Psoas muscle (tissue), 8 donors: ENCODE results near the gene OMG. TPM values are rescaled to one million over a fixed set of nuclear protein-coding genes. Genes with fewer than 3 reads are reported as not detected.

ENCODE experiments used
- ATAC-seq, 4 donors: fragments of 200-7000 bp; cut with Tn5 transposase; one replicate each; pipeline ENCODE4 v1.9.1; 2020; ENCODE audit warnings: moderate library complexity in 3 of 4, mild to moderate bottlenecking in 2 of 4
- DNase-seq, 2 donors: peaks; one replicate each; pipeline ENCODE4 v3.0.0-alpha.2; 2020
- H3K27ac ChIP-seq: fragments of 200-600 bp; one replicate; pipeline ENCODE4 v1.8.0; 2022
- H3K27me3 ChIP-seq, 3 donors: fragments of 200-600 bp in 1 of 3; one replicate each; pipeline versions ENCODE4 v1.6.1 to v1.8.0; 2013 to 2022; ENCODE audit warnings: low read length in 2 of 3, mild to moderate bottlenecking in 2 of 3, moderate library complexity in 1 of 3; ENCODE audit not compliant: insufficient read depth in 3 of 3
- H3K36me3 ChIP-seq, 2 donors: fragments of 200-600 bp in 1 of 2; one replicate each; pipeline versions ENCODE4 v1.6.1 to v1.8.0; 2013 to 2022; ENCODE audit warnings: low read depth in 1 of 2, mild to moderate bottlenecking in 1 of 2, moderate library complexity in 1 of 2; ENCODE audit not compliant: insufficient read depth in 1 of 2
- H3K4me1 ChIP-seq: fragments of 200-600 bp; one replicate; pipeline ENCODE4 v1.8.0; 2022
- H3K4me3 ChIP-seq: fragments of 200-600 bp; one replicate; pipeline ENCODE4 v1.8.0; 2022; ENCODE audit warnings: mild to moderate bottlenecking
- H3K9me3 ChIP-seq: fragments of 200-600 bp; one replicate; pipeline ENCODE4 v1.8.0; 2022
- WGBS, 3 donors: extraction: QIAGEN DNeasy Blood & Tissue Kit; methylation state at CpG; one replicate each; pipeline versions ENCODE4 v1.1.6 to v1.1.7; 2013; 5-methylcytosine and 5-hydroxymethylcytosine counted together
- intact Hi-C, 2 donors: fragments of 100-400 bp; cut with DNase I; formaldehyde crosslinking; loops; one replicate each; pipeline versions ENCODE4 v1.11.0 to v1.14.2; 2022
- polyA plus RNA-seq, 3 donors: library from polyadenylated mRNA; stranded (reverse); fragments of 200-250 nt; gene quantifications; one replicate each; pipeline ENCODE4 v1.2.3, GENCODE V29; 2013
- total RNA-seq, 4 donors: library from RNA; stranded (reverse); fragmentation: NEBNext Ultra II Directional in 2 of 4; extraction: Animal tissue kit (Norgen Biotek cat#: 25700) in 2 of 4; gene quantifications; one replicate each; pipeline versions ENCODE4 v1.2.1 to v1.2.4, GENCODE V29; 2021 to 2023
- TF ChIP-seq, protein P1 (sequence below): fragments of 200-600 bp; IDR thresholded peaks from one replicate; pipeline ENCODE4 v1.8.0; 2022; ENCODE audit warnings: antibody characterized with exemption
- donor health status: healthy with polysubstance abuse.
- donor health status: DM: no; HTN: no; CAD: no; lungs with moderate emphysema.
- donor health status: Bipolar disorder and iron deficiency.
- donor health status: healthy.
- donor health status: DM: yes; HTN: yes; CAD: no.
- donor health status: DM: no; HTN: no; CAD: no.
- donor health status: DM: no; HTN: no; CAD: no.
- donor health status: DM: yes; HTN: yes; CAD: no.

OMG gene
- total and polyA plus RNA-seq, 7 donors, result 0.03 to 0.10 TPM; not detected in 5

DNA sequence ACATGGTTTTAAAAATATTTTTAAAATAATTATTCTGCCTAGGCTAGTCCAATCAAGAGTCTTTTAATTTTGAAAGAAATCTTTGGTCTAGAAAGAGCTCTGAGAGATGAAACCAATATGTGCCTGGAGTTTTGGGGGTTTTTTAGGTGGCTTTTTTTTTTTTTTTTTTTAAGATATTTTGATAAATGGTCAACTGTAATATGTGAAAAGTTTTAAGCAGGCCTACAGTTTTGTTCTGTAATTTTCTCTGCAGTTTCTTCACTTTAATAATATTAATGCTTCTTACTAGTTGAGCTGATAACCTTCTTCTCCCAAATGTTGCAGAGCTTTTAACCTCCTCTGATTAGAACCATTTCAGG, 45.1 kb downstream of the OMG start:
- ATAC-seq (no peak), DNase-seq (no peak)
- Histone ChIP-seq H3K9me3 (no peaks in the 10 kb centered on the region), H3K36me3 (peaks cover 0 to 27% of the 10 kb centered on the region in 2 donors), H3K27ac (no peak overlapping the region), H3K4me1 (no peaks in the 10 kb centered on the region), H3K4me3 (no peak overlapping the region), H3K27me3 (no peaks in the 10 kb centered on the region)
- TF ChIP-seq, protein P1, sequence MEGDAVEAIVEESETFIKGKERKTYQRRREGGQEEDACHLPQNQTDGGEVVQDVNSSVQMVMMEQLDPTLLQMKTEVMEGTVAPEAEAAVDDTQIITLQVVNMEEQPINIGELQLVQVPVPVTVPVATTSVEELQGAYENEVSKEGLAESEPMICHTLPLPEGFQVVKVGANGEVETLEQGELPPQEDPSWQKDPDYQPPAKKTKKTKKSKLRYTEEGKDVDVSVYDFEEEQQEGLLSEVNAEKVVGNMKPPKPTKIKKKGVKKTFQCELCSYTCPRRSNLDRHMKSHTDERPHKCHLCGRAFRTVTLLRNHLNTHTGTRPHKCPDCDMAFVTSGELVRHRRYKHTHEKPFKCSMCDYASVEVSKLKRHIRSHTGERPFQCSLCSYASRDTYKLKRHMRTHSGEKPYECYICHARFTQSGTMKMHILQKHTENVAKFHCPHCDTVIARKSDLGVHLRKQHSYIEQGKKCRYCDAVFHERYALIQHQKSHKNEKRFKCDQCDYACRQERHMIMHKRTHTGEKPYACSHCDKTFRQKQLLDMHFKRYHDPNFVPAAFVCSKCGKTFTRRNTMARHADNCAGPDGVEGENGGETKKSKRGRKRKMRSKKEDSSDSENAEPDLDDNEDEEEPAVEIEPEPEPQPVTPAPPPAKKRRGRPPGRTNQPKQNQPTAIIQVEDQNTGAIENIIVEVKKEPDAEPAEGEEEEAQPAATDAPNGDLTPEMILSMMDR, result no peak
- intact Hi-C loops, result no loop called here

DNA sequence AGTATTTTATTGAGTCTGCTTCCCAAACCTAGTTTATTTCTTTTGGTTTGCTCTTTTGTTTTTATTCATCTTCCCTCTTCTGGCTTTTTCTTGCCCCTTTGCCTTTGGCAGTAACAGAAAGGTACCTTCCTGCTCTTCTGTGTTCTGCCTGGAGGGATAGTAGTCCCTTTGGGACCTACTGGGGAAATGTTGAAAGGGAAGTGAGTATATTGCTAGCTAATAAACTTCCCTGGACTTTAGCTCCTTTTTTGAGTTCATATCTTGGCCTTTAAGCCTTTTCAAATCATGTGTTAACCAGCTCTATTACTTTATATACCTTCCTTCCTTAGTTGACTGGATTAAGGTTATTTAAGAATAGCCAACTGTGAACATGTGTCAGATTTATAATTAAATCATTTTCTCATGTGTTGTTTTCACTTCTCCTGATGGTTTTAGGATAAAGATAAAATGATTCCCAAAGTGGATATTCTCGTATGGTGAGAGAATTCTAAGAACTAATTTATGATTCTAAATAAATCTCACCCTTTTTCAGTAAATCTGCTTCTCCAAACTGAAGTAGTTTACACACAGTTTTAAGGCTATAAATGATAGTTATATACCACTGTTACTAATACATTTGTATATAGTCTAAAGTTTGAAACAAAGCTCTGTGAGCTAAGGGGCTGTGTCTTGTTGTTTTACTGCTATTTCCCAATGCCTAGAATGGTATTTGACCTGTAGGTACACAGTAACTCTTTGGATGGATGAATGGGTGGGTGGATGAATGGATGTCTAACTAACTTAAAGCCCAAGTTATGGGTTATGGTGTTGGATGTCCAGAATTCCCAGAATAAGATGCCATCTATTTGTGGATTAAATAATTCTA, 45.7 kb downstream of the OMG start:
- H3K27ac ChIP-seq, result peak overlapping the region; percentile 7
- no peak overlapping the region for H3K4me3 ChIP-seq
- WGBS, 3 donors, result 69 to 73% (median 72%) methylated on average over 1 of the region's 1 CpG

DNA sequence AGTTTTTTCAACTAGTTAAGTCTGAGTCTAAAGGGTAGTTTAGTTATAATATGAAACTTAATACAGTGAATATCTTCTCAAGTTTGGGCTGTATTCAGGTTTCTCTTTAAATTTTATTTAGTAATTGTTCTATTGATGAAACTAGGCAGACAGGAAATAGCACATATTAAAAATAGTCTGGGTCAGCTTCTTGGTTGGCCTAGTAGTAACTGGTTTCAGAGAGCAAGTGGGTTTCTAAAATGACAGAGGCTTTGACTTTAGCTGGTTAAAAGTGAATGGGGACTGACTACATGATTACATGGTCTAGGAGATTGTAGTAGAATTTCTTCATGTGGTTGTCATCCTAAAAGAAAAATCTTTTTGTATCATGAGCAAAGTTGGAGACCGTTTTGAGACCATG, 46.8 kb downstream of the OMG start:
- WGBS, 3 donors, result 59 to 69% (median 65%) methylated on average over 1 of the region's 1 CpG
- TF ChIP-seq, protein P1, result no peak
- DNase-seq (no peak), ATAC-seq (no peak)
- no peaks in the 10 kb centered on the region for H3K27me3 ChIP-seq
- no peak overlapping the region for H3K27ac ChIP-seq
- H3K36me3 ChIP-seq, result peaks cover 3 to 44% of the 10 kb centered on the region in 2 donors
- H3K9me3 ChIP-seq, result no peaks in the 10 kb centered on the region
- H3K4me3 ChIP-seq, result no peak overlapping the region
- H3K4me1 ChIP-seq, result no peaks in the 10 kb centered on the region
- intact Hi-C loops, result no loop called here

More for the DNA sequence above, 45.7 kb downstream of the OMG start:
- Histone ChIP-seq H3K36me3 (peaks cover 0 to 33% of the 10 kb centered on the region in 2 donors), H3K4me1 (no peaks in the 10 kb centered on the region), H3K27me3 (no peaks in the 10 kb centered on the region), H3K9me3 (no peaks in the 10 kb centered on the region)
- ATAC-seq, result no peak
- TF ChIP-seq, protein P1, result no peak
- intact Hi-C loops, result no loop called here
- DNase-seq, result no peak

DNA sequence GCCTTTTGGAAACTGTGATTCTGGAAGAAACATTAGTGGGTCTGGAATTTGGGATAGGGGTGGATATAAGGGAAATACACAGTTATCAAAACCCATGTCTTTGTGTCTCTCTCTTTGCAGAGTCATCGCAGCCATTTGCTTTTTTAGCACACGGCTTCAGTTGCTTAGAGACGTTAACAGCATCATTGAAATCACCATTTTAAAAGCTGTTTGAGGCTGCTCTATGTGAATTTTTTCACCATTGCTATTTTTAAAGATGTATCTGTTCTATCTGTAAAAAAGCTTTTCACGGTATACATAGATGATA, 47.3 kb downstream of the OMG start:
- TF ChIP-seq, protein P1, result no peak
- DNase-seq (no peak), ATAC-seq (no peak)
- H3K4me3 ChIP-seq, result no peak overlapping the region
- H3K27me3 ChIP-seq, result no peaks in the 10 kb centered on the region
- no peak overlapping the region for H3K27ac ChIP-seq
- WGBS, 3 donors, result 86 to 87% (median 86%) methylated on average over 4 of the region's 4 CpGs
- H3K9me3 ChIP-seq, result no peaks in the 10 kb centered on the region
- intact Hi-C loops, result no loop called here
- H3K4me1 ChIP-seq, result no peaks in the 10 kb centered on the region
- peaks cover 3 to 48% of the 10 kb centered on the region in 2 donors for H3K36me3 ChIP-seq
